H1 (cell line): ENCODE measurements around the gene VRK3. TPM values are rescaled to one million over a fixed set of nuclear protein-coding genes. Genes with fewer than 3 reads are reported as not detected.

ENCODE experiments used
- CTCF ChIA-PET: fragments of 300-600 bp; sonication (Branson Sonifier 250); formaldehyde crosslinking; loops from one replicate; lab custom pipeline; 2021; ENCODE audit not compliant: partially characterized antibody; lab: Charles Lee
- POLR2A ChIA-PET: fragments of 300-600 bp; sonication (Branson Sonifier 250); formaldehyde crosslinking; loops from one replicate; lab custom pipeline; 2021; ENCODE audit warnings: inconsistent platforms; ENCODE audit not compliant: partially characterized antibody; lab: Charles Lee
- DNase-seq, 2 experiments: peaks; one replicate each; pipeline versions ENCODE4 v3.0.0 to v3.0.0-alpha.2; 2010 to 2022; ENCODE audit warnings: low spot score in 2 of 2, low read depth in 1 of 2, mixed read lengths in 1 of 2
- FAIRE-seq: peaks from 2 replicates; lab custom pipeline; 2011; peaks lifted over from hg19 to GRCh38; lab: Jason Lieb, UNC
- H2AFZ ChIP-seq: 2 replicates; pipeline ENCODE4 v1.8.1; 2012; ENCODE audit warnings: low read length, inconsistent platforms
- H2AK5ac ChIP-seq: 2 replicates; pipeline ENCODE4 v1.6.1; 2013; ENCODE audit warnings: low read depth, low read length
- H2BK120ac ChIP-seq: replicated peaks from 2 replicates; pipeline ENCODE3; 2013; ENCODE audit warnings: low read depth, low read length, inconsistent platforms
- H2BK12ac ChIP-seq: 2 replicates; pipeline ENCODE4 v1.6.1; 2013; ENCODE audit warnings: low read depth, low read length
- H2BK15ac ChIP-seq: 2 replicates; pipeline ENCODE4 v1.6.1; 2013; ENCODE audit warnings: low read length
- H2BK20ac ChIP-seq: 2 replicates; pipeline ENCODE4 v1.6.1; 2013; ENCODE audit warnings: low read length
- H2BK5ac ChIP-seq: 2 replicates; pipeline ENCODE4 v1.6.1; 2013; ENCODE audit warnings: low read depth, low read length
- H3K14ac ChIP-seq: 2 replicates; pipeline ENCODE4 v1.6.1; 2013; ENCODE audit warnings: inconsistent platforms; ENCODE audit not compliant: insufficient read length
- H3K18ac ChIP-seq: 2 replicates; pipeline ENCODE4 v1.6.1; 2013; ENCODE audit warnings: low read length; ENCODE audit errors: extremely low read depth
- H3K23ac ChIP-seq: 2 replicates; pipeline ENCODE4 v1.6.1; 2013; ENCODE audit warnings: inconsistent platforms; ENCODE audit not compliant: insufficient read length
- H3K23me2 ChIP-seq: 2 replicates; pipeline ENCODE4 v1.6.1; 2013; ENCODE audit warnings: low read depth, low read length
- H3K27ac ChIP-seq: 2 replicates; pipeline ENCODE4 v1.6.1; 2011; ENCODE audit warnings: low read depth, low read length, inconsistent platforms
- H3K27me3 ChIP-seq, 4 experiments: replicated peaks in 1 of 4; 1 replicate in 1 of 4; 2 replicates in 3 of 4; pipeline versions ENCODE4 v1.6.1 to v1.8.1; 2011 to 2013; ENCODE audit warnings: low read length in 3 of 4, mild to moderate bottlenecking in 3 of 4, inconsistent platforms in 2 of 4, mixed read lengths in 2 of 4, moderate library complexity in 1 of 4; ENCODE audit not compliant: control insufficient read depth in 3 of 4, insufficient read depth in 3 of 4; ENCODE audit errors: extremely low read depth in 1 of 4
- H3K36me3 ChIP-seq, 4 experiments: 2 replicates each; pipeline versions ENCODE4 v1.6.1 to v1.8.1; 2011 to 2013; ENCODE audit warnings: mild to moderate bottlenecking in 4 of 4, low read length in 3 of 4, moderate library complexity in 2 of 4, control low read depth in 1 of 4, inconsistent platforms in 1 of 4; ENCODE audit not compliant: insufficient read depth in 4 of 4, control insufficient read depth in 2 of 4
- H3K4ac ChIP-seq: replicated peaks from 2 replicates; pipeline ENCODE3; 2013; ENCODE audit warnings: low read length, low read depth, mixed read lengths, inconsistent platforms; ENCODE audit not compliant: insufficient read length
- H3K4me1 ChIP-seq, 4 experiments: replicated peaks in 1 of 4; 1 replicate in 1 of 4; 2 replicates in 3 of 4; pipeline versions ENCODE4 v1.6.1 to v1.8.1; 2011 to 2013; ENCODE audit warnings: low read length in 3 of 4, inconsistent platforms in 2 of 4, mixed read lengths in 1 of 4; ENCODE audit not compliant: insufficient read depth in 4 of 4, control insufficient read depth in 3 of 4
- H3K4me2 ChIP-seq, 2 experiments: 2 replicates each; pipeline versions ENCODE4 v1.6.1 to v1.8.1; 2011 to 2013; ENCODE audit warnings: low read depth in 2 of 2, low read length in 2 of 2, control low read depth in 1 of 2, inconsistent platforms in 1 of 2, mild to moderate bottlenecking in 1 of 2; ENCODE audit not compliant: insufficient read depth in 1 of 2
- H3K4me3 ChIP-seq, 4 experiments: fragments of 200-600, 300-600 bp in 1 of 4; sonication (generic), shearing (Covaris generic), sonication (Bioruptor Twin) in 1 of 4; 2 replicates each; pipeline versions ENCODE4 v1.5.1 to v1.8.1; 2011 to 2016; ENCODE audit warnings: low read length in 4 of 4, low read depth in 3 of 4, control low read depth in 2 of 4, inconsistent platforms in 2 of 4, mild to moderate bottlenecking in 2 of 4, mixed read lengths in 1 of 4, moderate library complexity in 1 of 4; ENCODE audit not compliant: insufficient read depth in 2 of 4; ENCODE audit errors: extremely low read depth in 1 of 4
- H3K56ac ChIP-seq: replicated peaks from 2 replicates; pipeline ENCODE3; 2013; ENCODE audit warnings: low read depth, mild to moderate bottlenecking, mixed read lengths, low read length, inconsistent platforms; ENCODE audit not compliant: insufficient read length
- H3K79me1 ChIP-seq: 2 replicates; pipeline ENCODE4 v1.6.1; 2013; ENCODE audit warnings: low read depth, low read length, control low read depth
- H3K79me2 ChIP-seq, 2 experiments: 2 replicates each; pipeline versions ENCODE4 v1.6.1 to v1.8.1; 2012 to 2013; ENCODE audit warnings: low read length in 2 of 2, mild to moderate bottlenecking in 2 of 2, inconsistent platforms in 1 of 2; ENCODE audit not compliant: insufficient read depth in 2 of 2, control insufficient read depth in 1 of 2
- H3K9ac ChIP-seq, 4 experiments: replicated peaks in 1 of 4; 1 replicate in 1 of 4; 2 replicates in 3 of 4; pipeline versions ENCODE4 v1.6.1 to v1.8.1; 2011 to 2013; ENCODE audit warnings: low read depth in 3 of 4, low read length in 3 of 4, control low read depth in 2 of 4, mild to moderate bottlenecking in 2 of 4, moderate library complexity in 2 of 4, inconsistent platforms in 1 of 4; ENCODE audit errors: extremely low read depth in 1 of 4
- H3K9me3 ChIP-seq, 2 experiments: 2 replicates each; pipeline versions ENCODE4 v1.6.1 to v1.8.1; 2012 to 2013; ENCODE audit warnings: mild to moderate bottlenecking in 2 of 2, moderate library complexity in 2 of 2, control low read depth in 1 of 2, inconsistent platforms in 1 of 2, low read depth in 1 of 2, low read length in 1 of 2, mixed read lengths in 1 of 2; ENCODE audit not compliant: insufficient read depth in 2 of 2
- H4K20me1 ChIP-seq, 2 experiments: replicated peaks in 1 of 2; 2 replicates each; pipeline versions ENCODE3 to v1.8.1; 2011 to 2013; ENCODE audit warnings: inconsistent platforms in 2 of 2, low read length in 2 of 2, mild to moderate bottlenecking in 1 of 2; ENCODE audit not compliant: insufficient read depth in 2 of 2, control insufficient read depth in 1 of 2
- H4K5ac ChIP-seq: 2 replicates; pipeline ENCODE4 v1.6.1; 2013; ENCODE audit warnings: low read length, low read depth, mixed read lengths, inconsistent platforms; ENCODE audit not compliant: insufficient read length
- H4K8ac ChIP-seq: 2 replicates; pipeline ENCODE4 v1.8.0; 2013; ENCODE audit warnings: mild to moderate bottlenecking, moderate library complexity, low read length, inconsistent platforms; ENCODE audit not compliant: insufficient read depth; ENCODE audit errors: extremely low read depth
- H4K91ac ChIP-seq: replicated peaks from 2 replicates; pipeline ENCODE3; 2013; ENCODE audit warnings: low read length, mixed read lengths, inconsistent platforms; ENCODE audit not compliant: insufficient read length
- BACH1 ChIP-seq: IDR thresholded peaks from 2 replicates; pipeline ENCODE4 v1.6.1; 2012; ENCODE audit warnings: low read length, improper control_type of control experiment
- CBX5 ChIP-seq: fragments of 300-800, 300-1000 bp; sonication (generic); IDR thresholded peaks from 2 replicates; pipeline ENCODE4 v1.7.1; 2016; ENCODE audit warnings: antibody characterized with exemption, low read length, low read depth
- EP300 ChIP-seq, 2 experiments: IDR thresholded peaks; 1 replicate in 1 of 2; 2 replicates in 1 of 2; pipeline ENCODE4 v1.6.1; 2011 to 2012; ENCODE audit warnings: low read depth in 2 of 2, low read length in 2 of 2, mild to moderate bottlenecking in 2 of 2, borderline replicate concordance in 1 of 2, inconsistent platforms in 1 of 2, moderate library complexity in 1 of 2
- GTF2F1 ChIP-seq: IDR thresholded peaks from 2 replicates; pipeline ENCODE4 v1.6.1; 2012; ENCODE audit warnings: low read depth, low read length, improper control_type of control experiment, borderline replicate concordance
- HDAC2 ChIP-seq, 2 experiments: fragments of 300-600 bp in 1 of 2; sonication (generic) in 1 of 2; IDR thresholded peaks; 2 replicates each; pipeline ENCODE4 v1.6.1; 2011 to 2012; ENCODE audit warnings: low read depth in 2 of 2, low read length in 2 of 2, mild to moderate bottlenecking in 2 of 2, moderate library complexity in 2 of 2, borderline replicate concordance in 1 of 2, inconsistent platforms in 1 of 2
- HDAC6 ChIP-seq: IDR thresholded peaks from one replicate; pipeline ENCODE4 v1.7.1; 2012; ENCODE audit warnings: low read depth, mild to moderate bottlenecking, inconsistent platforms, low read length, moderate library complexity
- MAFK ChIP-seq: IDR thresholded peaks from 2 replicates; pipeline ENCODE4 v1.6.1; 2012; ENCODE audit warnings: low read depth, mild to moderate bottlenecking, improper control_type of control experiment, low read length
- RFX5 ChIP-seq: IDR thresholded peaks from 2 replicates; pipeline ENCODE4 v1.6.1; 2011; ENCODE audit warnings: low read depth, low read length, improper control_type of control experiment, borderline replicate concordance
- SP2 ChIP-seq: IDR thresholded peaks from 2 replicates; pipeline ENCODE4 v1.6.1; 2012; ENCODE audit warnings: mild to moderate bottlenecking, low read length, inconsistent platforms
- SRF ChIP-seq: IDR thresholded peaks from 2 replicates; pipeline ENCODE4 v1.6.1; 2011; ENCODE audit warnings: mild to moderate bottlenecking, low read depth, low read length, moderate library complexity
- YY1 ChIP-seq: IDR thresholded peaks from 2 replicates; pipeline ENCODE4 v1.6.1; 2011; ENCODE audit warnings: low read depth, mild to moderate bottlenecking, low read length
- WGBS, 2 experiments: shearing (Covaris generic) in 1 of 2; methylation state at CpG; one replicate each; pipeline versions ENCODE4 v1.1.6 to v1.1.7; 2013 to 2015; ENCODE audit warnings: low lambda C conversion rate in 2 of 2, mixed read lengths in 2 of 2, inconsistent platforms in 1 of 2, low coverage in 1 of 2, missing lambda C conversion rate in 1 of 2; ENCODE audit not compliant: insufficient replicate concordance in 2 of 2, insufficient coverage in 1 of 2, insufficient read length in 1 of 2; ENCODE audit errors: extremely low coverage in 1 of 2, missing lambda C conversion rate in 1 of 2; 5-methylcytosine and 5-hydroxymethylcytosine counted together
- polyA plus RNA-seq, 7 experiments: library from polyadenylated mRNA; depleted of rRNA in 3 of 7; stranded (reverse) in 5 of 7; unstranded in 2 of 7; fragments of >200 nt in 5 of 7; fragments of 200-250 nt in 2 of 7; gene quantifications; 1 replicate in 5 of 7; 2 replicates in 1 of 7; 4 replicates in 1 of 7; pipeline versions ENCODE4 v1.2.1 to v1.2.3, GENCODE V29; 2011 to 2013; ENCODE audit warnings: missing spikeins in 2 of 7, mixed read lengths in 2 of 7
- total RNA-seq: library from RNA; stranded (reverse); fragmentation: NEBNext Ultra II Directional; extraction: Animal tissue kit (Norgen Biotek cat#: 25700); gene quantifications from 2 replicates; pipeline ENCODE4 v1.2.1, GENCODE V29; 2021

VRK3 gene
- total and polyA plus RNA-seq, 2 of the 8 experiments (the other 6 are each of a cell fraction or from before 2014, with no cell fraction given): 21.3 to 36.1 TPM

GRCh38 chr19:49929611-49930482 lies 95.3 kb downstream of the VRK3 start:
- Histone ChIP-seq H3K23ac (no peak overlapping the region), H2BK15ac (no peak overlapping the region), H3K4me3 (peak overlapping the region; percentile 71 to 91 (median 86)), H3K4me1 (peaks cover 0 to 5% (median under 1%) of the 10 kb centered on the region in 4 experiments; a peak in 3 of 7 replicates), H4K91ac (peak overlapping the region; percentile 99), H4K20me1 (peaks cover 4 to 8% of the 10 kb centered on the region in 2 experiments), H3K18ac (peak overlapping the region; percentile 94), H4K5ac (peak overlapping the region; percentile 79), H3K14ac (no peak overlapping the region), H3K27ac (peak overlapping the region; percentile 96), H3K56ac (peak overlapping the region; percentile 84), H3K36me3 (peaks cover 9 to 21% (median 15%) of the 10 kb centered on the region in 4 experiments; a peak in 7 of 8 replicates), H3K4ac (peak overlapping the region; percentile 24), H2BK5ac (peak overlapping the region; percentile 94), H2AK5ac (no peak overlapping the region), H3K9ac (peak overlapping the region; percentile 90 to 98 (median 93)), H3K79me2 (peaks cover 17 to 41% of the 10 kb centered on the region in 2 experiments), H3K23me2 (peaks cover 9% of the 10 kb centered on the region), H3K9me3 (no peaks in the 10 kb centered on the region), H3K79me1 (peaks cover 9% of the 10 kb centered on the region), H4K8ac (peak overlapping the region; percentile 98; the same call in 1 of the 2 replicates), H3K27me3 (no peaks in the 10 kb centered on the region), H2AFZ (peak overlapping the region; percentile 14; the same call in 1 of the 2 replicates), H2BK20ac (no peak overlapping the region), H2BK120ac (no peak overlapping the region), H2BK12ac (peak overlapping the region; percentile 77), H3K4me2 (peak overlapping the region; percentile 60 to 96)
- ChIA-PET POLR2A (interaction anchor here (0.7 to 15.1 kb wide), 35 partner anchors 9 to 493 kb away, joined by 3 to 373 read pairs (median 5); partner anchors contain the start of genes AKT1S1, FUZ, IL4I1 and PRMT1), CTCF (interaction anchor here (2.0 to 2.6 kb wide), 3 partner anchors 12 to 57 kb away, joined by 7 to 16 read pairs (median 11); no protein-coding TSS in a partner anchor)
- 4% methylated on average over 31 of the region's 43 CpGs; no CpG with 5 or more reads in 1 of the 2 experiments for WGBS, 2 experiments
- DNase-seq: peak; percentile 96 to 97
- FAIRE-seq: peak; percentile 95
- TF ChIP-seq BACH1 (no peak), HDAC2 (IDR thresholded peaks at IDR 0.05; ENCODE audit: borderline replicate concordance in 1 of 2, low read depth in 2 of 2, low read length in 2 of 2) (no peak), GTF2F1 (peak; percentile 86; the same call in 1 of the 2 replicates), RFX5 (no peak), EP300 (IDR thresholded peaks at IDR 0.05; ENCODE audit: borderline replicate concordance in 1 of 2, low read depth in 2 of 2, low read length in 2 of 2) (no peak), MAFK (no peak), SP2 (no peak), SRF (no peak), HDAC6 (no peak), CBX5 (no peak), YY1 (no peak)
